IPS DF 4.7 (cell line): ENCODE results near the gene LGALS7.

ENCODE experiments used
- DNase-seq: peaks from one replicate; pipeline ENCODE4 v3.0.0-alpha.2; 2013; ENCODE audit warnings: low spot score; ENCODE audit errors: extremely low read depth

The LGALS7 gene

GRCh38 chr19:38740932-38741331 is 32.4 kb downstream of the LGALS7 start:
- DNase-seq = no peak

- no peak for DNase-seq
These were observed 33.1 kb downstream of the LGALS7 start for GRCh38 chr19:38740257-38740592.

GRCh38 chr19:38739440-38740256 is 33.7 kb downstream of the LGALS7 start:
- DNase-seq = no peak

- DNase-seq = no peak
These were observed 35.2 kb downstream of the LGALS7 start for GRCh38 chr19:38737921-38738737.

- DNase-seq = no peak
These were observed 35.9 kb downstream of the LGALS7 start for GRCh38 chr19:38737281-38737865.

- DNase-seq = no peak
These were observed 36.7 kb downstream of the LGALS7 start for GRCh38 chr19:38736413-38737280.

GRCh38 chr19:38736036-38736412 is 37.3 kb downstream of the LGALS7 start:
- no peak for DNase-seq

- no peak for DNase-seq
These were observed 38.0 kb downstream of the LGALS7 start for GRCh38 chr19:38735257-38735686.

- DNase-seq = no peak
These were observed 38.7 kb downstream of the LGALS7 start for GRCh38 chr19:38734426-38735256.

GRCh38 chr19:38734176-38734425 is 39.2 kb downstream of the LGALS7 start:
- no peak for DNase-seq

GRCh38 chr19:38733493-38734175 is 39.7 kb downstream of the LGALS7 start:
- DNase-seq = no peak

- no peak for DNase-seq
These were observed 40.1 kb downstream of the LGALS7 start for GRCh38 chr19:38733241-38733492.

- no peak for DNase-seq
These were observed 41.5 kb downstream of the LGALS7 start for GRCh38 chr19:38731654-38732301.

- no peak for DNase-seq
These were observed 42.4 kb downstream of the LGALS7 start for GRCh38 chr19:38730731-38731589.

GRCh38 chr19:38730470-38730730 is 42.9 kb downstream of the LGALS7 start:
- no peak for DNase-seq

- no peak for DNase-seq
These were observed 43.5 kb downstream of the LGALS7 start for GRCh38 chr19:38729653-38730469.

GRCh38 chr19:38728752-38729541 is 44.4 kb downstream of the LGALS7 start:
- no peak for DNase-seq
